ENCODE measurements around the gene ACTL10. TPM values are rescaled to one million over a fixed set of nuclear protein-coding genes. Genes with fewer than 3 reads are reported as not detected.

Gene ACTL10
- total and polyA plus RNA-seq, 2 of the 13 experiments (the other 11 are each of a cell fraction or from before 2014, with no cell fraction given) = not detected

- TF ChIP-seq GRHL1 (CRISPR knock-in tag; conservative IDR thresholded peaks at IDR 0.05) (no peak), ZNF564 (CRISPR knock-in tag; IDR thresholded peaks at IDR 0.05) (peak; percentile 82; the same call in 1 of the 2 replicates), RBM39 (IDR thresholded peaks at IDR 0.05; ENCODE audit: low read depth, low read length, poor library complexity, severe bottlenecking) (peak; percentile 62), PPARG (CRISPR knock-in tag; conservative IDR thresholded peaks at IDR 0.05) (0 out of 2 replicates have a peak, but pooled peaks have one; percentile 18), ZKSCAN1 (IDR thresholded peaks at IDR 0.05; ENCODE audit: low read length) (no peak), XRCC5 (optimal IDR thresholded peaks at IDR 0.05; ENCODE audit: low read length) (peak; percentile 42), ARID4A (CRISPR knock-in tag; IDR thresholded peaks at IDR 0.05; ENCODE audit: borderline replicate concordance) (peak; percentile 59), ZFP90 (CRISPR knock-in tag; IDR thresholded peaks at IDR 0.05; ENCODE audit: borderline replicate concordance) (peak; percentile 72; the same call in 1 of the 2 replicates), ELK4 (CRISPR knock-in tag; IDR thresholded peaks at IDR 0.05; ENCODE audit: borderline replicate concordance) (no peak), KDM5B (CRISPR knock-in tag; IDR thresholded peaks at IDR 0.05; ENCODE audit: borderline replicate concordance) (peak; percentile 64; the same call in 1 of the 2 replicates), ZNF431 (CRISPR knock-in tag; IDR thresholded peaks at IDR 0.05; ENCODE audit: borderline replicate concordance, low read depth) (0 out of 2 replicates have a peak, but pooled peaks have one; percentile 3), ZBTB3 (CRISPR knock-in tag; IDR thresholded peaks at IDR 0.05; ENCODE audit: borderline replicate concordance, low read depth) (peak; percentile 82; the same call in 1 of the 2 replicates), ZC3H4 (CRISPR knock-in tag; IDR thresholded peaks at IDR 0.05; ENCODE audit: borderline replicate concordance) (no peak), BHLHE40 (IDR thresholded peaks at IDR 0.05; ENCODE audit: low read length) (no peak), NFKBIZ (CRISPR knock-in tag; IDR thresholded peaks at IDR 0.05) (no peak; the same call in 1 of the 2 replicates), ZNF740 (CRISPR knock-in tag; IDR thresholded peaks at IDR 0.05) (no peak; the same call in 1 of the 2 replicates), ZNF180 (CRISPR knock-in tag; IDR thresholded peaks at IDR 0.05; ENCODE audit: borderline replicate concordance, low read depth) (peak; percentile 92; the same call in 1 of the 2 replicates), NCOA5 (CRISPR knock-in tag; IDR thresholded peaks at IDR 0.05) (0 out of 2 replicates have a peak, but pooled peaks have one; percentile 38), ZBTB26 (CRISPR knock-in tag; IDR thresholded peaks at IDR 0.05; ENCODE audit: borderline replicate concordance) (peak; percentile 79)
Observed at GRCh38 chr20:33674294-33675135, 7.8 kb downstream of the ACTL10 start, which contains the start of gene NECAB3 (continued).
